Thyroid gland (tissue), 4 donors: ENCODE data around the gene TNFAIP8L3.

ENCODE experiments used
- CTCF ChIP-seq, 6 experiments: fragments of 200-600 bp in 3 of 6; fragments of 450-650 bp in 3 of 6; sonication (generic) in 3 of 6; IDR thresholded peaks; one replicate each; pipeline ENCODE4 v1.5.1; 2016 to 2019; ENCODE audit warnings: antibody characterized with exemption in 6 of 6, mild to moderate bottlenecking in 2 of 6, inconsistent platforms in 1 of 6, moderate library complexity in 1 of 6
- POLR2A ChIP-seq, 2 donors: fragments of 450-650 bp; IDR thresholded peaks; one replicate each; pipeline ENCODE4 v1.6.1; 2017; ENCODE audit warnings: antibody characterized with exemption in 2 of 2, mild to moderate bottlenecking in 2 of 2, moderate library complexity in 1 of 2

GRCh38 chr15:51011212-51011611 lies 83.5 kb downstream of the TNFAIP8L3 start:
- no peak for TF ChIP-seq CTCF (IDR thresholded peaks at IDR 0.05)
- no peak for TF ChIP-seq POLR2A (IDR thresholded peaks at IDR 0.05)
